ENCODE measurements around the gene PRKG1. TPM values are rescaled to one million over a fixed set of nuclear protein-coding genes. Genes with fewer than 3 reads are reported as not detected.

The PRKG1 gene
- total RNA-seq, 1 experiment from 2014 or later = 7.4 TPM

- H3K36me3 ChIP-seq (ENCODE audit: low read depth, low read length) = no peaks in the 10 kb centered on the region
- no peak overlapping the region for H3K9ac ChIP-seq (ENCODE audit: low read length)
- ChIA-PET CTCF (no interaction called here), POLR2A (ENCODE audit: unreplicated experiment) (no interaction called here)
- BruUV-seq (replicated peaks) = no TSS peak
- no peaks in the 10 kb centered on the region for H3K27me3 ChIP-seq (ENCODE audit: low read length)
- no peak overlapping the region for H2AFZ ChIP-seq (ENCODE audit: low read length)
- H3K9me3 ChIP-seq (ENCODE audit: low read length) = no peaks in the 10 kb centered on the region
- H3K4me3 ChIP-seq (ENCODE audit: low read length) = no peak overlapping the region
- H3K4me2 ChIP-seq (ENCODE audit: low read length) = no peak overlapping the region
- intact Hi-C loops (cut with micrococcal nuclease) = loop anchor here (2.0 kb wide), 1 partner anchor 15 kb away; no protein-coding TSS in a partner anchor
- no peaks in the 10 kb centered on the region for H3F3A ChIP-seq (ENCODE audit: low read length, unreplicated experiment)
- H3K4me1 ChIP-seq (ENCODE audit: insufficient read depth, low read length) = peaks cover 8% of the 10 kb centered on the region
- no peak overlapping the region for H3K27ac ChIP-seq (ENCODE audit: low read length)
- no peaks in the 10 kb centered on the region for H3K9me2 ChIP-seq (replicated peaks; ENCODE audit: low read length)
- H3K79me2 ChIP-seq (ENCODE audit: low read length) = no peaks in the 10 kb centered on the region
- DNase-seq = no peak
- TF ChIP-seq EZH2phosphoT487 (IDR thresholded peaks at IDR 0.05; ENCODE audit: borderline replicate concordance, low read length) = no peak
- TF ChIP-seq EZH2 (IDR thresholded peaks at IDR 0.05; ENCODE audit: low read length, unreplicated experiment) = no peak
- no peaks in the 10 kb centered on the region for H4K20me1 ChIP-seq (ENCODE audit: low read length)
- ATAC-seq = no peak
Measured at GRCh38 chr10:51079331-51079730, 5.0 kb downstream of the PRKG1 start.

- no peaks in the 10 kb centered on the region for H3F3A ChIP-seq (ENCODE audit: low read length, unreplicated experiment)
- peaks cover 8% of the 10 kb centered on the region for H3K4me1 ChIP-seq (ENCODE audit: insufficient read depth, low read length)
- H3K9ac ChIP-seq (ENCODE audit: low read length) = no peak overlapping the region
- H4K20me1 ChIP-seq (ENCODE audit: low read length) = no peaks in the 10 kb centered on the region
- ChIA-PET POLR2A (ENCODE audit: unreplicated experiment) (no interaction called here), CTCF (no interaction called here)
- H3K27me3 ChIP-seq (ENCODE audit: low read length) = no peaks in the 10 kb centered on the region
- no TSS peak for BruUV-seq (replicated peaks)
- ATAC-seq = no peak
- no peak for DNase-seq
- H3K79me2 ChIP-seq (ENCODE audit: low read length) = no peaks in the 10 kb centered on the region
- intact Hi-C loops (cut with micrococcal nuclease) = loop anchor here (2.0 kb wide), 1 partner anchor 15 kb away; no protein-coding TSS in a partner anchor
- H3K4me3 ChIP-seq (ENCODE audit: low read length) = no peak overlapping the region
- H3K9me2 ChIP-seq (replicated peaks; ENCODE audit: low read length) = no peaks in the 10 kb centered on the region
- H2AFZ ChIP-seq (ENCODE audit: low read length) = no peak overlapping the region
- no peaks in the 10 kb centered on the region for H3K36me3 ChIP-seq (ENCODE audit: low read depth, low read length)
- TF ChIP-seq EZH2phosphoT487 (IDR thresholded peaks at IDR 0.05; ENCODE audit: borderline replicate concordance, low read length) (no peak), EZH2 (IDR thresholded peaks at IDR 0.05; ENCODE audit: low read length, unreplicated experiment) (no peak), CTCF (conservative IDR thresholded peaks at IDR 0.05; ENCODE audit: low read depth, low read length) (no peak)
- H3K9me3 ChIP-seq (ENCODE audit: low read length) = no peaks in the 10 kb centered on the region
- no peak overlapping the region for H3K4me2 ChIP-seq (ENCODE audit: low read length)
- H3K27ac ChIP-seq (ENCODE audit: low read length) = no peak overlapping the region
Measured at GRCh38 chr10:51079766-51080165, 5.5 kb downstream of the PRKG1 start.

GRCh38 chr10:51080311-51081006 lies 6.2 kb downstream of the PRKG1 start:
- no peaks in the 10 kb centered on the region for H3F3A ChIP-seq (ENCODE audit: low read length, unreplicated experiment)
- H2AFZ ChIP-seq (ENCODE audit: low read length) = no peak overlapping the region
- H3K4me3 ChIP-seq (ENCODE audit: low read length) = no peak overlapping the region
- TF ChIP-seq EZH2phosphoT487 (IDR thresholded peaks at IDR 0.05; ENCODE audit: borderline replicate concordance, low read length) = no peak
- no peak for TF ChIP-seq CTCF (conservative IDR thresholded peaks at IDR 0.05; ENCODE audit: low read depth, low read length)
- no peak for TF ChIP-seq EZH2 (IDR thresholded peaks at IDR 0.05; ENCODE audit: low read length, unreplicated experiment)
- CTCF ChIA-PET = no interaction called here
- BruUV-seq (replicated peaks) = no TSS peak
- no peak overlapping the region for H3K9ac ChIP-seq (ENCODE audit: low read length)
- DNase-seq (no peak), ATAC-seq (no peak)
- H3K79me2 ChIP-seq (ENCODE audit: low read length) = no peaks in the 10 kb centered on the region
- intact Hi-C loops (cut with micrococcal nuclease) = no loop called here
- no peaks in the 10 kb centered on the region for H3K27me3 ChIP-seq (ENCODE audit: low read length)
- H3K9me3 ChIP-seq (ENCODE audit: low read length) = no peaks in the 10 kb centered on the region
- H3K27ac ChIP-seq (ENCODE audit: low read length) = no peak overlapping the region
- H3K4me1 ChIP-seq (ENCODE audit: insufficient read depth, low read length) = peaks cover 3% of the 10 kb centered on the region
- H3K9me2 ChIP-seq (replicated peaks; ENCODE audit: low read length) = no peaks in the 10 kb centered on the region
- H3K36me3 ChIP-seq (ENCODE audit: low read depth, low read length) = no peaks in the 10 kb centered on the region
- H3K4me2 ChIP-seq (ENCODE audit: low read length) = no peak overlapping the region
- no peaks in the 10 kb centered on the region for H4K20me1 ChIP-seq (ENCODE audit: low read length)
- POLR2A ChIA-PET (ENCODE audit: unreplicated experiment) = no interaction called here
